Tibial nerve (tissue), 3 donors: ENCODE data around the gene KRTAP23-1.

Experiments used
- CTCF ChIP-seq, 5 experiments: fragments of 200-600 bp in 3 of 5; fragments of 450-650 bp in 2 of 5; sonication (generic) in 3 of 5; IDR thresholded peaks; one replicate each; pipeline ENCODE4 v1.5.1; 2016 to 2019; ENCODE audit warnings: antibody characterized with exemption in 5 of 5, mild to moderate bottlenecking in 3 of 5, moderate library complexity in 2 of 5
- POLR2A ChIP-seq, 2 donors: fragments of 450-650 bp; IDR thresholded peaks; one replicate each; pipeline ENCODE4 v1.6.1; 2017; ENCODE audit warnings: antibody characterized with exemption in 2 of 2, mild to moderate bottlenecking in 2 of 2, moderate library complexity in 2 of 2

- no peak for TF ChIP-seq CTCF (IDR thresholded peaks at IDR 0.05)
- TF ChIP-seq POLR2A (IDR thresholded peaks at IDR 0.05), result no peak
These were observed 47.3 kb upstream of the KRTAP23-1 start, which contains the start of gene KRTAP13-1 for GRCh38 chr21:30395731-30396130.
